GM12872 (cell line): Measurements from ENCODE around the gene PIK3R5.

Source experiments
- TF ChIP-seq, protein P1 (sequence below): IDR thresholded peaks from 3 replicates; pipeline ENCODE4 v1.5.1; 2011; ENCODE audit warnings: low read depth, mild to moderate bottlenecking, low read length, moderate library complexity; ENCODE audit not compliant: insufficient read depth

The PIK3R5 gene

DNA sequence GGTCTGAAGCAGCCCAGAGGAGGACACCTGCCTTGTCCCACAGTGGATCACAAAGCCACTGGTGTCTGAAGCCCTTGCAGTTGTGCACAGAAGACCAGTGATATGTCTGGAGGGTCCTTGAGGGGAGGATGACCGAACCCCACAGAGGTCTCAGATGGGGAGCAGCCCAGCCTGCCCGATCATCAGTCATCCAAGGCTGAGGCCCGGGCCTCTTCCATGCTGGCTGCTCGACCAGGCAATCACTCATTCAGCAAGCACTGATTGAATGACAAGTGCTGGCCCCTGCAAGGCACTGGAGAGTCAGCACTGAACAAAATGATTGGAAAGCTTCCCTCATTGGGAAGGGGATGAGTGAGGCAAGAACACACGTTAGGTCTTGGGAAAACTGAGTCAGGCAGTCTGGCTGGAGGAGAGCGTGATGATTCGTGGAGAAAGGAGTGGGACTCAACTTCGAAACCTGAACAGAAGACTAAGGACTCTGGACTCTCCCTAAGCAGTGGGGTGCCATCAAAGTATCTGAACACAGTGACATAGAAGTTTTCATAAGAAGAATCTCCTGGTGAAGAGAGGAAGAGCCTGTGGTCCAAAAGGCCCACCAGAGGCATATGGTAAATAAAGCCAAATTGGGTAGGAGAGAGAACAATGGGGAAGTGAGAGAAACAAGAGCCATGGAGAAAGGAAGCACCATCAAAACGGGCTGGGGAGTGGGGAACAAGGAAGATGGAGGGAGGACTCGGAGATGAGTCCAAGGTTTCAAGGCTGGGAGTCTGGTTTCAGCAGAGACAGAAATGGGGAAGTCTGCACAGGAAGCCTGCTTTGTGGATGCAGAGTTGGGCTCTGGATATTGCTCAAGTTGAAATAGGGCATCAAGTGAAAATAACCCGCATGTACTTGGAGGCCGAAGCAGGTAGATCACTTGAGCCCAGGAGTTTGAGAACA lies 10.2 kb downstream of the PIK3R5 start:
- TF ChIP-seq, protein P1, sequence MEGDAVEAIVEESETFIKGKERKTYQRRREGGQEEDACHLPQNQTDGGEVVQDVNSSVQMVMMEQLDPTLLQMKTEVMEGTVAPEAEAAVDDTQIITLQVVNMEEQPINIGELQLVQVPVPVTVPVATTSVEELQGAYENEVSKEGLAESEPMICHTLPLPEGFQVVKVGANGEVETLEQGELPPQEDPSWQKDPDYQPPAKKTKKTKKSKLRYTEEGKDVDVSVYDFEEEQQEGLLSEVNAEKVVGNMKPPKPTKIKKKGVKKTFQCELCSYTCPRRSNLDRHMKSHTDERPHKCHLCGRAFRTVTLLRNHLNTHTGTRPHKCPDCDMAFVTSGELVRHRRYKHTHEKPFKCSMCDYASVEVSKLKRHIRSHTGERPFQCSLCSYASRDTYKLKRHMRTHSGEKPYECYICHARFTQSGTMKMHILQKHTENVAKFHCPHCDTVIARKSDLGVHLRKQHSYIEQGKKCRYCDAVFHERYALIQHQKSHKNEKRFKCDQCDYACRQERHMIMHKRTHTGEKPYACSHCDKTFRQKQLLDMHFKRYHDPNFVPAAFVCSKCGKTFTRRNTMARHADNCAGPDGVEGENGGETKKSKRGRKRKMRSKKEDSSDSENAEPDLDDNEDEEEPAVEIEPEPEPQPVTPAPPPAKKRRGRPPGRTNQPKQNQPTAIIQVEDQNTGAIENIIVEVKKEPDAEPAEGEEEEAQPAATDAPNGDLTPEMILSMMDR: no peak

- TF ChIP-seq, protein P1: no peak
These were observed 11.2 kb downstream of the PIK3R5 start for GRCh38 chr17:8954339-8954738.

GRCh38 chr17:8953156-8953885 lies 12.2 kb downstream of the PIK3R5 start:
- TF ChIP-seq, protein P1: no peak

- TF ChIP-seq, protein P1: no peak
These were observed 13.3 kb downstream of the PIK3R5 start for GRCh38 chr17:8952191-8952590.

DNA sequence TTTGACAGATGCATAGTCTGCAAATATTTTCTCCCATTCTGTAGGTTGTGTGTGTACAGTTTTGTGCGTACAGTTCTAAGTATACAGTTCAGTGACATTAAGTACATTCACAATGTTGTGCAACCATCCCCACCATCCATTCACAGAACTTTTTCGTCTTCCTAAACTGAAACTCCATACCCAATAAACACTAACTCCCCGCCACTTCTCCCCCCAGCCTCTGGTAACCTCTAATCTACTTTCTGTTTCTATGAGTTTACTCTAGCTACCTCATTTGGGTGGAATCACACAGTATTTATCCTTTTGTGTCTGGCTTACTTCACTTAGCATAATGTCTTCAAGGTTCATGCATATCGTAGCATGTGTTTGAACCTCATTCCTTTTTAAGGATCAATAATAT lies 14.3 kb downstream of the PIK3R5 start:
- TF ChIP-seq, protein P1: no peak

DNA sequence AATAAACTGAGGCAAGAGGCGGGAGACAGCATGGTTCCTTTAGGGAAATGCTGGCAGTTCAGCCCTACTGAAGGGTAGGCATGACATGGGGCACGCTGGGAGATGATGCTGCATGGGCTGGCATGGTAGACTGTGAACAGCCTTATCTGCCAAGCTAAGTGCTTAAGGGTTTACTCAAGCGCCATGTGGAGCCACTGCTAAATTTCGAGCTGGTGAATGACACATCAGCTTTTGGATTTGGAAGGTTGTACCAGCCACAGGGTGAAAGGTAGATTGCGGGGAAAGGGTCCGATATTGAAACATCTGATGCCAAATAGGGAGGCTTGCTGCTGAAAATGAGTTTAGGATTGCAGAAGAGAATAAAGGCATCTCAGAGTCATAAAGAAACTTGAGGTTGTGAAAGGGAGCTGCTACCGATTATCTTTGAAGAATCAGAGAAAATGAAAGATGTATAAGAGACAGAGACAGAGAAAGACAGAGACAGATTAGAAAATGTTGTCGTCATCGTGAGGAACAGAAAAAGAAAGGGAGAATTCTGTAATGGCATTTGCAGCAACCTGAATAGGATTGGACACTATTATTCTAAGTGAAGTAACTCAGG lies 16.3 kb downstream of the PIK3R5 start:
- TF ChIP-seq, protein P1: no peak

GRCh38 chr17:8948462-8948861 lies 17.0 kb downstream of the PIK3R5 start:
- TF ChIP-seq, protein P1: no peak
